NOMO-1 treated with DMSO at 0.1 percent for 48 hours (cell line): ENCODE results near the gene MORN1.
"Not testable (repeated sequence)": the region's sequence is repeated elsewhere in the genome, so short reads cannot be mapped to it uniquely, and the experiment has no call there.

Experiments used
- DNase-seq: peaks from one replicate; lab custom pipeline; 2025; ENCODE audit not compliant: unreplicated experiment; lab: John Stamatoyannopoulos, UW

Gene MORN1

GRCh38 chr1:2391041-2391930 lies at the start of gene MORN1, which contains the start of gene RER1:
TSS of gene MORN1 (minus strand) at chr1:2391554. CDS start at chr1:2391533, 21 bp downstream.
TSS of gene RER1 (plus strand) at chr1:2391841. CDS start at chr1:2395791, 3,950 bp downstream.
- DNase-seq, result peak; percentile 98

GRCh38 chr1:2440346-2440745 lies 49.0 kb upstream of the MORN1 start:
- not testable (repeated sequence) for DNase-seq

GRCh38 chr1:2439369-2439768 lies 48.0 kb upstream of the MORN1 start:
- DNase-seq, result no peak

- DNase-seq, result no peak
Observed at GRCh38 chr1:2438641-2439040, 47.3 kb upstream of the MORN1 start.

- DNase-seq, result no peak
Observed at GRCh38 chr1:2438038-2438437, 46.7 kb upstream of the MORN1 start.

GRCh38 chr1:2437617-2438016 lies 46.3 kb upstream of the MORN1 start:
- no peak for DNase-seq

GRCh38 chr1:2436876-2437275 lies 45.5 kb upstream of the MORN1 start:
- DNase-seq, result no peak

GRCh38 chr1:2435746-2436355 lies 44.5 kb upstream of the MORN1 start:
- no peak for DNase-seq

GRCh38 chr1:2435091-2435490 lies 43.7 kb upstream of the MORN1 start:
- DNase-seq, result no peak

- no peak for DNase-seq
Observed at GRCh38 chr1:2433936-2434655, 42.7 kb upstream of the MORN1 start.

- DNase-seq, result no peak
Observed at GRCh38 chr1:2433196-2433595, 41.8 kb upstream of the MORN1 start.

- no peak for DNase-seq
Observed at GRCh38 chr1:2432441-2432844, 41.1 kb upstream of the MORN1 start.

GRCh38 chr1:2431518-2431917 lies 40.2 kb upstream of the MORN1 start:
- DNase-seq, result no peak

GRCh38 chr1:2431103-2431502 lies 39.7 kb upstream of the MORN1 start:
- DNase-seq, result no peak

- no peak for DNase-seq
Observed at GRCh38 chr1:2430592-2430973, 39.2 kb upstream of the MORN1 start.

GRCh38 chr1:2429780-2430591 lies 38.6 kb upstream of the MORN1 start:
- no peak for DNase-seq

- no peak for DNase-seq
Observed at GRCh38 chr1:2428490-2428889, 37.1 kb upstream of the MORN1 start.

GRCh38 chr1:2427976-2428375 lies 36.6 kb upstream of the MORN1 start:
- no peak for DNase-seq

GRCh38 chr1:2427051-2427450 lies 35.7 kb upstream of the MORN1 start:
- DNase-seq, result no peak

GRCh38 chr1:2426540-2426939 lies 35.2 kb upstream of the MORN1 start:
- no peak for DNase-seq

GRCh38 chr1:2425892-2426291 lies 34.5 kb upstream of the MORN1 start:
- no peak for DNase-seq
